ENCODE results near the gene ATF7IP2. TPM values are rescaled to one million over a fixed set of nuclear protein-coding genes. Genes with fewer than 3 reads are reported as not detected.

Gene ATF7IP2
- total and polyA plus RNA-seq, 12 donors: 16.2 to 97.6 (median 71.9) TPM

DNA sequence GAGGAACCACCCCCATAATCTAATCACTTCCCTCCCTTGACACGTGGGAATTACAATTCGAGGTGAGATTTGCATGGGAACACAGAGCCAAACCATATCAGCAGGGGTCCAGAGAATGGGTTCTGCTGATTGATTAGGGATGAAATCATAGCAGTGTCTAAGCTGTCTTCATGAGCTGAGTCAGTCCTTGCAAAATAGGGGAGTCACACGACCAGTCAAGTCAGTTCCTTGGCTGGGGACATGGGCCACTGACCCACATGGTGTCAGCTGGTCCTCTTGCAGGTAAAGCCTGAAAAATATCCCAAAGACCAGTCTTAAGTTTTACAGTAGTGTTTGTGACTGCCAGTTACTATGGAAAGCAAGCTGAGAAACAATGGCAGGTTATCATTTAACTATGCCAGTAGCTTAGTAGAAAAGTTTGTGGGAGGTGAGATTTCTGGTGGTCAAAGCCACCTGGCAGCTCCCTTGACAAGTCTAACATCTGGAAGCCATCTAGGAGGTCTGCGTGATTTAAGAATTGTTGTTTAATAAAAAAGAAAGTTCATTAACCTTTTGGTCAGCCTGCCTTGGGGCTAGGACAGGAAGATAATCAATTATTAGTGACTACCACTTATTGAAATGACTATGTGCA is 15.7 kb upstream of the ATF7IP2 start:
- no peak for DNase-seq
- WGBS, 4 donors: 59 to 71% (median 64%) methylated on average over 3 to 4 of the region's 4 CpGs
- H3K36me3 ChIP-seq (replicated peaks in 1 of 2): no peaks in the 10 kb centered on the region
- H3K4me3 ChIP-seq: no peak overlapping the region
- no peaks in the 10 kb centered on the region for H3K9me3 ChIP-seq (replicated peaks in 1 of 3)
- H3K27me3 ChIP-seq: no peaks in the 10 kb centered on the region
- H3K27ac ChIP-seq: no peak overlapping the region
- TF ChIP-seq POLR2A (IDR thresholded peaks at IDR 0.05): no peak
- TF ChIP-seq, protein P1, sequence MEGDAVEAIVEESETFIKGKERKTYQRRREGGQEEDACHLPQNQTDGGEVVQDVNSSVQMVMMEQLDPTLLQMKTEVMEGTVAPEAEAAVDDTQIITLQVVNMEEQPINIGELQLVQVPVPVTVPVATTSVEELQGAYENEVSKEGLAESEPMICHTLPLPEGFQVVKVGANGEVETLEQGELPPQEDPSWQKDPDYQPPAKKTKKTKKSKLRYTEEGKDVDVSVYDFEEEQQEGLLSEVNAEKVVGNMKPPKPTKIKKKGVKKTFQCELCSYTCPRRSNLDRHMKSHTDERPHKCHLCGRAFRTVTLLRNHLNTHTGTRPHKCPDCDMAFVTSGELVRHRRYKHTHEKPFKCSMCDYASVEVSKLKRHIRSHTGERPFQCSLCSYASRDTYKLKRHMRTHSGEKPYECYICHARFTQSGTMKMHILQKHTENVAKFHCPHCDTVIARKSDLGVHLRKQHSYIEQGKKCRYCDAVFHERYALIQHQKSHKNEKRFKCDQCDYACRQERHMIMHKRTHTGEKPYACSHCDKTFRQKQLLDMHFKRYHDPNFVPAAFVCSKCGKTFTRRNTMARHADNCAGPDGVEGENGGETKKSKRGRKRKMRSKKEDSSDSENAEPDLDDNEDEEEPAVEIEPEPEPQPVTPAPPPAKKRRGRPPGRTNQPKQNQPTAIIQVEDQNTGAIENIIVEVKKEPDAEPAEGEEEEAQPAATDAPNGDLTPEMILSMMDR (IDR thresholded peaks at IDR 0.05): no peak
- intact Hi-C loops (cut with DNase I): no loop called here
- no peaks in the 10 kb centered on the region for H3K4me1 ChIP-seq (replicated peaks in 1 of 2)

DNA sequence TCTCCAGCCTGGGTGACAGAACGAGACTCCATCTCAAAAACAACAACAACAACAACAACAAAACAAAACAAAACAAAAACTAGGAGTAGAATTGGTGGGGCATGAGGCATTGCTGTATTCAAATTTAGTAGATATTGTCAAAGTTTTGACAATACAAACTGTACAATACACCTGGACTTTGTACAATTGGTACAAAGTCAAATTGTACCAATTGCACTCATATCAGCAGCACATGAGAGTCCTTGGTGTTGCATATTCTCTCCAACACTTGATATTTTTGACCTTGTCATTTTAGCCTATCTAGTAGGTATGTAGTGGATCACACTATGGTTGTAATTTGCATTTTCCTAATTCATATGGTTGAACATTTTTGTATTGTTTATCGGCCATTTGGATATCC is 14.3 kb upstream of the ATF7IP2 start:
- no peak for TF ChIP-seq POLR2A (IDR thresholded peaks at IDR 0.05)
- TF ChIP-seq, protein P1 (IDR thresholded peaks at IDR 0.05): no peak
- Histone ChIP-seq H3K4me1 (replicated peaks in 1 of 2) (no peaks in the 10 kb centered on the region), H3K36me3 (replicated peaks in 1 of 2) (no peaks in the 10 kb centered on the region), H3K4me3 (no peak overlapping the region), H3K9me3 (replicated peaks in 1 of 3) (no peaks in the 10 kb centered on the region), H3K27ac (no peak overlapping the region), H3K27me3 (no peaks in the 10 kb centered on the region)
- intact Hi-C loops (cut with DNase I): no loop called here
- WGBS, 4 donors: 84 to 93% (median 89%) methylated on average over 2 of the region's 2 CpGs
- no peak for DNase-seq

DNA sequence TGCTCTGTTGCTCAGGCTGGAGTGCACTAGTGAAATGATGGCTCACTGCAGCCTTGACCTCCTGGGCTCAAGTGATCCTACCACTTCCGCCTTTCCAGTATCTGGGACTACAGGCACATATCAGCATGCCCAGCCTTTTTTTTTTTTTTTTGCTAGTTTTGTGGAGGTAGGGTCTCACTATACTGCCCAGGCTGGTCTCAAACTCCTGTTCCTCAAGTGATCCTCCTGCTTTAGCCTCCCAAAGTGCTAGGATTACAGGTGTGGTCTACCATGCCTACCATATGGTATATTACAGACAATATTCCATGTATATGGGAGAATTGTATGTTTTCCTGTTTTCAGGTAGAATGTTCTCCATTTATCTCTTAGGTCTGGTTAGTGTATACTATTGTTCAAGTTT is 12.3 kb upstream of the ATF7IP2 start:
- H3K4me3 ChIP-seq: no peak overlapping the region
- H3K27ac ChIP-seq: no peak overlapping the region

DNA sequence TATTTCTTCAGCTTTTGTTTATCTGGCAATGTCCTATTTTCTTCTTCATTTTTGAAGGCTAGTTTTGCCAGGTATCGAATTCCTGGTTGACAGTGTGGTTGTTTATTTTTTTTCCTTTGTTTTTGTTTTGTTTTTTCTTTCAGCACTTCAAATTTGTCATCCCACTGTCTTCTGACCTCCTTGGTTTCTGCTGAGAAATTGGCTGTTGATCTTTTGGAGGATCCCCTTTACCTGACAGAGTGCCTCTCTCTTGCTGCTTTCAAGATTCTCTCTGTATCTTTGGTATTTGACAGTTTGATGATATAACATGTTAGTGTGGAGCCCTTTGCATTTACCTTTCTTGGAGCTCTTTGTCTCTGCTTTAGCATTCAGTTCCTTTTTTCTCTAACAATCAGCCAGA is 9.6 kb upstream of the ATF7IP2 start:
- H3K27me3 ChIP-seq: no peaks in the 10 kb centered on the region
- H3K4me3 ChIP-seq: no peak overlapping the region
- intact Hi-C loops (cut with DNase I): no loop called here
- TF ChIP-seq, protein P1 (IDR thresholded peaks at IDR 0.05): no peak
- no peak for TF ChIP-seq POLR2A (IDR thresholded peaks at IDR 0.05)
- H3K36me3 ChIP-seq (replicated peaks in 1 of 2): no peaks in the 10 kb centered on the region
- H3K9me3 ChIP-seq (replicated peaks in 1 of 3): no peaks in the 10 kb centered on the region
- H3K4me1 ChIP-seq (replicated peaks in 1 of 2): no peaks in the 10 kb centered on the region
- no peak overlapping the region for H3K27ac ChIP-seq
- WGBS, 4 donors: 84 to 98% (median 87%) methylated on average over 1 of the region's 1 CpG
- DNase-seq: no peak

More for the DNA sequence above, 12.3 kb upstream of the ATF7IP2 start:
- TF ChIP-seq, protein P1 (IDR thresholded peaks at IDR 0.05): no peak
- TF ChIP-seq POLR2A (IDR thresholded peaks at IDR 0.05): no peak
- WGBS, 4 donors: 61 to 81% (median 74%) methylated on average over 1 of the region's 1 CpG
- H3K4me1 ChIP-seq (replicated peaks in 1 of 2): no peaks in the 10 kb centered on the region
- no peaks in the 10 kb centered on the region for H3K9me3 ChIP-seq (replicated peaks in 1 of 3)
- no peak for DNase-seq
- intact Hi-C loops (cut with DNase I): no loop called here
- no peaks in the 10 kb centered on the region for H3K27me3 ChIP-seq
- no peaks in the 10 kb centered on the region for H3K36me3 ChIP-seq (replicated peaks in 1 of 2)

Data from adrenal gland (tissue), 12 donors.